Peyer's patch (tissue), 4 donors: ENCODE measurements around the gene UNC93B1. TPM values are rescaled to one million over a fixed set of nuclear protein-coding genes. Genes with fewer than 3 reads are reported as not detected.
A peak's percentile ranks its signal among the peaks of the same experiment; 100 is the strongest.

Source experiments
- DNase-seq, 3 donors: peaks; one replicate each; pipeline ENCODE4 v3.0.0-alpha.2; 2017 to 2019
- H3K27ac ChIP-seq, 4 donors: fragments of 200-600 bp; sonication (generic); one replicate each; pipeline ENCODE4 v1.5.1; 2016 to 2019
- H3K27me3 ChIP-seq, 2 donors: fragments of 200-600 bp; sonication (generic); one replicate each; pipeline ENCODE4 v1.5.1; 2019
- H3K36me3 ChIP-seq, 3 donors: fragments of 200-600 bp; sonication (generic); one replicate each; pipeline ENCODE4 v1.5.1; 2016 to 2019
- H3K4me1 ChIP-seq, 4 donors: fragments of 200-600 bp; sonication (generic); one replicate each; pipeline ENCODE4 v1.5.1; 2016 to 2019
- H3K4me3 ChIP-seq, 4 donors: fragments of 200-600 bp; sonication (generic); 1 replicate in 3 of 4; 2 replicates in 1 of 4; pipeline ENCODE4 v1.5.1; 2016 to 2019; ENCODE audit warnings: mild to moderate bottlenecking in 1 of 4
- H3K9me3 ChIP-seq, 4 donors: fragments of 200-600 bp; sonication (generic); one replicate each; pipeline ENCODE4 v1.5.1; 2016 to 2019; ENCODE audit warnings: mild to moderate bottlenecking in 1 of 4
- POLR2A ChIP-seq, 2 donors: fragments of 450-650 bp; IDR thresholded peaks; one replicate each; pipeline ENCODE4 v1.5.1; 2017; ENCODE audit warnings: antibody characterized with exemption in 2 of 2, mild to moderate bottlenecking in 2 of 2, moderate library complexity in 2 of 2
- total RNA-seq, 4 donors: library from RNA; depleted of rRNA; stranded (reverse); fragments of >200 nt; gene quantifications; one replicate each; pipeline ENCODE4 v1.1.0, GENCODE V29; 2016
- TF ChIP-seq, protein P1 (sequence below), 6 experiments: fragments of 450-650 bp in 4 of 6; fragments of 200-600 bp in 2 of 6; sonication (generic) in 1 of 6; IDR thresholded peaks; one replicate each; pipeline ENCODE4 v1.5.1; 2017 to 2019; ENCODE audit warnings: antibody characterized with exemption in 6 of 6, mild to moderate bottlenecking in 3 of 6, moderate library complexity in 1 of 6

The UNC93B1 gene
- total RNA-seq, 4 donors from 2014 or later = 68.7 to 154 (median 91.6) TPM

- peak in 1 of 3 donors; percentile 75 for DNase-seq
- Histone ChIP-seq H3K4me1 (peaks cover 0 to 39% (median 23%) of the 10 kb centered on the region in 4 donors), H3K4me3 (peak overlapping the region; percentile 73 to 99 (median 76)), H3K36me3 (no peaks in the 10 kb centered on the region), H3K27ac (peak overlapping the region in 3 of 4 donors; percentile 88 to 94 (median 91)), H3K9me3 (no peaks in the 10 kb centered on the region), H3K27me3 (no peaks in the 10 kb centered on the region)
- TF ChIP-seq, protein P1, sequence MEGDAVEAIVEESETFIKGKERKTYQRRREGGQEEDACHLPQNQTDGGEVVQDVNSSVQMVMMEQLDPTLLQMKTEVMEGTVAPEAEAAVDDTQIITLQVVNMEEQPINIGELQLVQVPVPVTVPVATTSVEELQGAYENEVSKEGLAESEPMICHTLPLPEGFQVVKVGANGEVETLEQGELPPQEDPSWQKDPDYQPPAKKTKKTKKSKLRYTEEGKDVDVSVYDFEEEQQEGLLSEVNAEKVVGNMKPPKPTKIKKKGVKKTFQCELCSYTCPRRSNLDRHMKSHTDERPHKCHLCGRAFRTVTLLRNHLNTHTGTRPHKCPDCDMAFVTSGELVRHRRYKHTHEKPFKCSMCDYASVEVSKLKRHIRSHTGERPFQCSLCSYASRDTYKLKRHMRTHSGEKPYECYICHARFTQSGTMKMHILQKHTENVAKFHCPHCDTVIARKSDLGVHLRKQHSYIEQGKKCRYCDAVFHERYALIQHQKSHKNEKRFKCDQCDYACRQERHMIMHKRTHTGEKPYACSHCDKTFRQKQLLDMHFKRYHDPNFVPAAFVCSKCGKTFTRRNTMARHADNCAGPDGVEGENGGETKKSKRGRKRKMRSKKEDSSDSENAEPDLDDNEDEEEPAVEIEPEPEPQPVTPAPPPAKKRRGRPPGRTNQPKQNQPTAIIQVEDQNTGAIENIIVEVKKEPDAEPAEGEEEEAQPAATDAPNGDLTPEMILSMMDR (IDR thresholded peaks at IDR 0.05) = no peak
- no peak for TF ChIP-seq POLR2A (IDR thresholded peaks at IDR 0.05)
These were observed 1.3 kb downstream of the UNC93B1 start for GRCh38 chr11:68002575-68002937.

GRCh38 chr11:67999704-68000103, 4.2 kb downstream of the UNC93B1 start:
- Histone ChIP-seq H3K27ac (peak overlapping the region in 1 of 4 donors; percentile 25), H3K4me3 (no peak overlapping the region), H3K4me1 (peaks cover 0 to 42% (median 33%) of the 10 kb centered on the region in 4 donors), H3K9me3 (no peaks in the 10 kb centered on the region), H3K36me3 (peaks cover 0 to 4% (median 0%) of the 10 kb centered on the region in 3 donors), H3K27me3 (no peaks in the 10 kb centered on the region)
- TF ChIP-seq, protein P1 (IDR thresholded peaks at IDR 0.05) = no peak
- no peak for TF ChIP-seq POLR2A (IDR thresholded peaks at IDR 0.05)
- peak in 1 of 3 donors; percentile 19 for DNase-seq

- TF ChIP-seq, protein P1 (IDR thresholded peaks at IDR 0.05) = no peak
- TF ChIP-seq POLR2A (IDR thresholded peaks at IDR 0.05) = no peak
- no peak overlapping the region for H3K4me3 ChIP-seq
- H3K4me1 ChIP-seq = peaks cover 0 to 41% (median 30%) of the 10 kb centered on the region in 4 donors
- H3K36me3 ChIP-seq = peaks cover 0 to 4% (median 0%) of the 10 kb centered on the region in 3 donors
- peak overlapping the region in 1 of 4 donors; percentile 25 for H3K27ac ChIP-seq
- no peaks in the 10 kb centered on the region for H3K27me3 ChIP-seq
- DNase-seq = peak in 1 of 3 donors; percentile 42
- no peaks in the 10 kb centered on the region for H3K9me3 ChIP-seq
These were observed 4.7 kb downstream of the UNC93B1 start for GRCh38 chr11:67999201-67999629.

DNA sequence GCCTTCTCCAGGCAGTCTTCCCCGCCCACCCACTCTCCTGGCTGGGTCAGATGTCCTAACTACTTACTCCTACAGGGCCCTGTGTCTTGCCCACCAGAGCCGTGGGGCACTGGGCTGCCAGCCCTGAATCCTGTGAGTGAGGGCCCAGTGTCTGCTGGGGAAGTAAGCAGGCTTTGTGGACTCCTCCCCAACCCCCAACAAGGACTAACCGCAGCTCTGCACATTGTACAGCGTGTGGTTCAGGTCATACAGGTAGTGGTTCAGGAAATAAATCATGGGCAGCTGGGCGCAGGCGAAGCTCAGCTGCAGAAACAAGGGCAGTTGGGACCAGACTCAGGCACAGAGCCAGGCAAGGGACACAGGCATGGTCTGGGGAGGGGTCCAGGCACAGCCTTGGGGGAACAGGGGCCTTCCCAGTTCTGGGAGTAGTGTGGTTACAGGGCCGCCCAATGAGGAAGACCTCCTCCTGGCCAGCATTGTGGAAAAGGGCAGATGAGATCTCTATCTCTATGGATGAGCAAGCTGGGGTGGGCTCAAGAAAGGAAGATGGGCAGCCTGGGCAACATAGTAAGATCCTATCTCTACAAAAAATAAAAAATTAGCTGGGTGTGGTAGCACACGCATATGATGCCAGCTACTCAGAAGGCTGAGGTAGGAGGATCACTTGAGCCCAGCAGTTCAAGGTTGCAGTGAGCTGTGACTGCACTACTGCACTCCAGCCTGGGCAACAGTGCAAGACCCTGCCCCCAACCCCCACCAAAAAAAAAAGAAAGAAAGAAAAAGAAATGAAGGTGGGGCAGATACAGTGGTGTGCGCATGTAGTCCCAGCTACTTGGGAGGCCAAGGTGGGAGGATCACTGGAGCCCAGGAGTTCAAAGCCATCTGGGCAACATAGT, 5.5 kb downstream of the UNC93B1 start:
- no peak overlapping the region for H3K4me3 ChIP-seq
- no peaks in the 10 kb centered on the region for H3K9me3 ChIP-seq
- no peaks in the 10 kb centered on the region for H3K27me3 ChIP-seq
- peaks cover 0 to 4% (median 0%) of the 10 kb centered on the region in 3 donors for H3K36me3 ChIP-seq
- H3K27ac ChIP-seq = peak overlapping the region in 3 of 4 donors; percentile 55 to 85 (median 78)
- peak; percentile 51 to 76 (median 65) for DNase-seq
- no peak for TF ChIP-seq POLR2A (IDR thresholded peaks at IDR 0.05)
- TF ChIP-seq, protein P1 (IDR thresholded peaks at IDR 0.05) = no peak
- peaks cover 0 to 41% (median 28%) of the 10 kb centered on the region in 4 donors for H3K4me1 ChIP-seq

GRCh38 chr11:67997475-67997921, 6.4 kb downstream of the UNC93B1 start:
- peak overlapping the region in 3 of 4 donors; percentile 55 to 85 (median 78) for H3K27ac ChIP-seq

More at GRCh38 chr11:67997475-67997921, 6.4 kb downstream of the UNC93B1 start:
- no peak for TF ChIP-seq POLR2A (IDR thresholded peaks at IDR 0.05)
- TF ChIP-seq, protein P1 (IDR thresholded peaks at IDR 0.05) = no peak
- peak in 1 of 3 donors; percentile 56 for DNase-seq
- Histone ChIP-seq H3K9me3 (no peaks in the 10 kb centered on the region), H3K36me3 (peaks cover 0 to 4% (median 0%) of the 10 kb centered on the region in 3 donors), H3K27me3 (no peaks in the 10 kb centered on the region), H3K4me3 (no peak overlapping the region), H3K4me1 (peaks cover 0 to 39% (median 24%) of the 10 kb centered on the region in 4 donors)
